HUDEP-2 (cell line): ENCODE data around the gene EPS8L2.
"Not testable (repeated sequence)": the region's sequence is repeated elsewhere in the genome, so short reads cannot be mapped to it uniquely, and the experiment has no call there.

ENCODE experiments used
- DNase-seq, 76 experiments: peaks; one replicate each; lab custom pipeline; 2025; ENCODE audit not compliant: unreplicated experiment in 76 of 76; lab: John Stamatoyannopoulos, UW

EPS8L2 gene

DNA sequence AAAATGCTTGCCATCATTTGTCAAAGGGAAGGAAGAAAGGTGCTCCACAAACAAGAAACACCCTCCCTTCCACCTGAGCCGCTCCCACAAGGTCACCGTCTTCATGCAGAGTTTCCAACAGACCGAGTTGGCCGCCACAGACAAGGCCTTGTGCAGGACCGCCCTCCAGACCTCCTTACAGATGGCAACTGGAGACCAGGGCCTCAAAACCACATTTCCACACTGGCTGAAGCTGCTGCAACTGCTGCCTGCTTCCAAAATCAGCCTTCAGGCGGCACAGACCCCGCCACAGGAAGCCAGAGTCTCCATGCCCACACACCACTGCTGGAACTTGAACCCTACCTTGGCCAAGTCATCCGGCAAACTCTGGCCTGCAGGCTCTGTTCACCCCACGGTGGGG lies 17.4 kb upstream of the EPS8L2 start:
- no peak for DNase-seq

DNA sequence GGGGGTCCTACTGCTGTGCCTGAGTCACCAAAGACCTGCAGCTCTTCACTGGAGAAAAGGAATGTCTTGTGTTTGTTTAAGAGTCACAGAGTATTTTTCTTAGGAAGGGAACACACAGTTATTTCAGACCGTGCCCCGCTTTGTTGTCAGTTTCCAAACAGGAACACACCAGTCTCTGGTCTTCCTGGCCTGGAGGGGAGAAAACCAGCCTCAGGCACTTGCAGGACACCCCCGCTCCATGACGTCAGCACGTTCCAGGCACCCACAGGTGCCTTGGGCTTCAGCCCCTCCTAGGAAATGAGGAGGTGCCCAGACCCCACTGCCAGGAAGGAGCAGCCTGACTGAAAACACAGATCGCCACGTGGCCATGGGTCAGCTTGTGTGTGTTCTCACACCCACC lies 16.4 kb upstream of the EPS8L2 start:
- DNase-seq = no peak

DNA sequence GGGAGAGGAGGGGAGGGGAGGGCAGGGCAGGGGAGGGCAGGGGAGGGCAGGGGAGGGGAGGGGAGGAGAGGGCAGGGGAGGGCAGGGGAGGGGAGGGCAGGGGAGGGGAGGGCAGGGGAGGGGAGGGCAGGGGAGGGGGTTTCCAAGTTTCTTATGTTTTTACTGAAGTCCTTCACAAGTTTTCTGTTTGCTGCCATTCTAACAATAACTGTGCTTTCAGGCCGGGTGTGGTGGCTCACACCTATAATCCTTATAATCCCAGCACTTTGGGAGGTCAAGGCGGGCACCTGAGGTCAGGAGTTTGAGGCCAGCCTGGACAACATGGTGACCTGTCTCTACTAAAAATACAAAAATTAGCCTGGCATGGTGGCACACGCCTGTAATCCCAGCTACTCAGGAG lies 15.8 kb upstream of the EPS8L2 start:
- DNase-seq = not testable (repeated sequence)

DNA sequence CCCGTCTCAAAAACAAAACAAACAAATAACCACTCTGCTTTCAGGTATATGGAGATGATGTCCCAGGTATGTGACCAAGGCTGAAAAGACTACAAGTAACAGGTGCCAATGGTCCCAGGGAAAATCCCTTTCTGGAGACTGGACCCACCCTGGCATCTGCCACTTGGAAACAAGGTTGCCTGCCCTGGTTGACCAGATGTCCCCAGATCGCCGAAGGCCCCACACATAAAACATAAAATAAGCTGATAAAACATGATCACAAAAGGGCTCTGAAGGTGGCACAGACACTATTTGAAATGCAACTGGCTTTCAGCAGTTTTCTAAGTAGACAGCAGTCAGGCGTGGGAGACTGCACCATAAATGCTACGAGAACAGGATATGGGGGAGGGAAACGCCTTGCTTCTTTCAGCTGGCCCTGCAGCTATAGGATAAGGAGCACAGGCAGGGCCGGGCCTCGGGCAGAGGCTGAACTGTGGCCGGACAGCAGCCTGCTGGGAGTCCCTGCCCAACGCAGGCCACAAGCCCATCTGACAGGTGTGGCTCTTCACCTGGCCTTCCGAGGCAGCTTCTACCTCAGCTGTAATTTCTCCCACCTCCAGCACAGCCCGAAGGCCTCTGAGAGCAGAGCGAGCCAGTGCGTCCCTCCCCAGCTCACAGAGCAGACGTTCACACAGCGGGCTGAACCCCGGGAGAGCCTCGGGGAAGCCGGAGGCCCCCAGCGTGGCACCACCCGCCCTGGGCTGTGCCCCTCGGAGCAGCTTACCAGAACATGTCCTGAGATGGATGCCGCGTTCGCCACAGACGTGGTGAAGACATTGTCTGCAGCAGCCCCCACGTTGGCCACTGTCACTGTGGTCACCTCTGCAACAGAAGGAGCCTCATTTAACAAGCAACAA lies 15.0 kb upstream of the EPS8L2 start:
- DNase-seq = peak in 67 of 76 experiments; percentile 21 to 87 (median 51)

DNA sequence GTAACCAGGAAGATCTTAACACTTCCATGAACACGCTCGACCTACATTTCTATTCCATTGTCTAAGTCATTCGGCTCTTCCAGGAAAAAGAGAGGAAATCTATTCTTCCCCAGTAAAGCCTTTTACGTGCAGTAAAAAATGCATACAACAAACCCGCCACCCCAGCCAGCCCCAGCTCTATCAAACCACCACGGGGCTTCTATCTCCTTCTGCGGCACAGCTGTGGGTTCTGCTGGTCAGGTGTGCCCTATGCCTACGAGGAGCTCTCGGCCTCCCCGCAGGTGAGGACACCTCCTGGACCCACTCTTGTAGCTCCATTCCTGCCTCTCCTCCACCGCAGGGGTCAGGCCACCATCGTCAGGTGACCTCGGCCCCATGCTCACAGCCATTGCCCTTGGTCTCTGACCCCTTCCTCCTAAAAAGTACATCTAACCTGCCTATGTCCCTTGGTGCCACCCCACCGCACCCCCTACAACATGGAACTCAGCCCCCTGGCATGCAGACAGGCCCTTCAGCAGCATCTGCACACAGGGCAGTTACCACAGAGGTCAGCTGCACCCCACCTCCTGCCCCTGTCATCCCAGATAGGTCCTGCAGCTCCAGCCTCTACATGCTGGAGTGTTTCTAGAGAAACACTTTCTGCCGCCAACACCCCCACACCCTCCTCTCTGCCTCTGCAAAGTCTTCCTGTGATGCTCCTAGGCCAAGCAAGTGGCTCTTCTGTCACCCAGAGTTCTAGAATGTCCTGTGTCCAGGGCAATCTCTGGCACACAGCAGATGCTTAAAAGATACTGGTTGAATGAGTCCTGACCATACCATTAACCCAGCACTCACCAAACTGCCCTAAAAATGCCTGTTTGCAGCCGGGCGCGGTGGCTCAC lies 14.1 kb upstream of the EPS8L2 start:
- DNase-seq = peak in 1 of 76 experiments; percentile 21

DNA sequence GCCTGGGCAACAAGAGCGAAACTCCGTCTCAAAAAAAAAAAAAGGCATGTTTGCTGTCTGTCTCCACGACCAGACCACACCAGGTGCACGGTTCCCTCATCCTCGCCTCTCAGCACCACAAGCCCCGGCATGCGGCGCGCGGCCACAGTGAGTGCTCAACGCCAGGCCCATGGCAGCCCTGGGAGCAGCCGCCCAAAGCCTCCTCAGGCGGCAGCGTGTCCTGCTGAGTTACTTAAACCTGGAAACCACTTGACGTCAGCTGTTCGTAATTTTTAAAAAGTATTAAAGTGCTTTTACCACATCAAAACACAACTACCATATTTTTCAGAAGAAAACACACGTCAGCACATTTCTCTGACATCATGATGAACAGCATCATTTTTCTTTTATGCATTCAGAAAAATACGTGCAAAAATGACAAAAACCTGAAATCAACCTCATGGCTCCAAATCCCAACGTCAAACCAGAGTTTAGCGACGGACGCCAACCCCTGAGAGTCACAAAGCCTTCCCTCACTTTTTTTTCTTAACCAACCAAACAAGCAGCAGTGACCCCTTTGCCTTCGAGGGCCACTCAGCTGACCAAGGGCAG lies 13.1 kb upstream of the EPS8L2 start:
- no peak for DNase-seq

DNA sequence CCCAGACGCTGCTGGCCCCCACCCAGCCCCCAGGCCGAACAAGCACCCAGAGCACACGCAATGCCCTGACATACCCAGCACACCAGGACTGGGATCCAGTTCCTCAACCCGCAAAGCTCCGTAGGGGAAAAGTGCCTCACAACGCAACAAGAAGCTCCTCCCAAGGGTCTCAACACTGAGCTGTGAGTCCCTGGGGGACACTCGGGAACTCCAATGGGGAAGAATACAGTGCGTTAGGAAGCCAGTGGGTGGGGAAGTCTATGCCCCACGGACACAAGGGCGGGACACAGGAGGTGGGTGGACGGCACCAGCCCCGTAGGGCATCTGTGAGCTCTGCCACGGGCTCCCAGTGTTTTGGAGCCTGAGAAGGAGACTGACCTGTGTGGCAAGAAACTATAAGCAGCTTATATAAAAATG lies 12.6 kb upstream of the EPS8L2 start:
- peak in 1 of 76 experiments; percentile 30 for DNase-seq

DNA sequence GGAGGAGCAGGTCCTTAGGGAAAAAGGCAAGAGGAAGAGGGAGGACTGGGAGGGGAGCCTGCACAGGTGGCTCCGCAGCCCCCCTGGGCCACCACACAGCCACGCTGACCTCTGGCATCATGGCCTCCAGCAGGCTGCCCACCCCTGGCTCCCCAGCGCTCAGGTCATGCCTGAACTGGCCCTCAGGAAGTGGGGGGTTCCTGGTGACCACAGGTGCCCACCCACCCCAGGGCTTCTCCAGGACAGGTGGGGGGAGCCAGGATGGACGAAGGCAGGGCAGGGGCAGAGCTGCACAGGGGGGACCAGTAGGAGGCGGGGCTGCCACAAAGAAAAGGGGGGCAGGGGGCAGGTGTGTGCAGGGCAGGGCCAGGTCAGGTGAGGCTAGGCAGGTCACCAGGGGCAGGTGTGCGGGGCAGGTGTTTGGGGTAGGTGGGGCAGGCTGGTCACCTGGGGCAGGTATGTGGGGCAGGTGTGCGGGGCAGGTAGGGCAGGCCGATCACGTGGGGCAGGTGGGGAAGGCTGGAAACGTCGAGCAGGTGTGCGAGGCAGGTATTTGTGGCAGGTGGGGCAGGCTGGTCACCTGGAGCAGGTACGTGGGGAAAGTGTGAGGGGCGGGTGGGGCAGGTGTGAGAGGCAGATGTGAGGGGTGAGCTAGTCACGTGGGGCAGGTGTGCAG lies 12.0 kb upstream of the EPS8L2 start:
- DNase-seq = no peak

DNA sequence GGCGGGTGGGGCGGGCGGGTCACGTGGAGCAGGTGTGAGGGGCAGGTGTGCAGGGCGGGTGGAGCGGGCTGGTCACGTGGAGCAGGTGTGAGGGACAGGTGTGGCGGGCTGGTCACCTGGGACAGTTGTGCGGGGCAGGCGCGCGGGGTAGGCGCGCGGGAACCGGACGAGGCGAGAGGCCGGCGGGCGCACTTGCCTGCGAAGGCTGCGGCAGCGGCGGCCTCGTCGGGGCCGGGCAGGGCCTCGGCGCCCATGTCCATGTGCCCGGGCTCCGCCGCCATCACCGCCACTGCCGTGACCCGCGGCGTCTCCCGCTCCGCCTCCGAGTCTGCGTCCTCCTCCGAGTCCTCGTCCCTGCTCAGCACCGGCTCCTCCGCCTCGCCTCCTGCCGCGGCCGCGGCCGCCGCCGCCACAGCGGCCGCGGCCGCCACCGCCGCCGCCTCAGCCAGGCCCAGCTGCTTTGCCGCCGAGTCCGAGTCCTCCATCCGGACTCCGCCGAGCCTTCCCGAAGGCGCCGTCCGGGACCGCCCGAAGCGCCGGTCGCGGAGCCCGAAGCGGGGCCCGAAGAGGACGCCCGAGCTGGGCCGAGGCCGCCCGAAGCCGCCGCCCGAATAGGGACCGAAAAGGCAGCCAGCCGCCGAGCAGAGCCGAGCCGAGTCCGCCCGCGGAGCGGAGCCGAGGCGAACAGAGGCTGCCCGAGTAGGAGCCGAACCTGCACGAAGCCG lies 11.3 kb upstream of the EPS8L2 start, which contains the start of gene DEAF1:
TSS of gene DEAF1 (minus strand) at position 660 of the 725 bp plus-strand sequence. CDS start at position 485, 175 bp downstream.
- DNase-seq = peak in 74 of 76 experiments; percentile 46 to 99 (median 97)

DNA sequence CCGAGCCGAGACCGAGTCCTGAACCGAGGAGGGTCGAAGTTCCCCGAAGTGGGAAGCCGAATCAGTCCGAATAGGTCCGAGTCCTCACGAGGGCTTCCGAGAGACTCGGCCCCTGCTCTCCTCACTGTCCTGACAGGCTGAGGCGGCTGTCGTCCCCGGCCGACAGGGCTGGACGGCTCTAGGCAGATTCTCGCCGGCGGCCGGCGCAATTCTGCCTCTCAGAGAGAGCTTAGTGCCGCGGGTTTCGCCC lies 10.8 kb upstream of the EPS8L2 start:
- peak in 1 of 76 experiments; percentile 98 for DNase-seq

DNA sequence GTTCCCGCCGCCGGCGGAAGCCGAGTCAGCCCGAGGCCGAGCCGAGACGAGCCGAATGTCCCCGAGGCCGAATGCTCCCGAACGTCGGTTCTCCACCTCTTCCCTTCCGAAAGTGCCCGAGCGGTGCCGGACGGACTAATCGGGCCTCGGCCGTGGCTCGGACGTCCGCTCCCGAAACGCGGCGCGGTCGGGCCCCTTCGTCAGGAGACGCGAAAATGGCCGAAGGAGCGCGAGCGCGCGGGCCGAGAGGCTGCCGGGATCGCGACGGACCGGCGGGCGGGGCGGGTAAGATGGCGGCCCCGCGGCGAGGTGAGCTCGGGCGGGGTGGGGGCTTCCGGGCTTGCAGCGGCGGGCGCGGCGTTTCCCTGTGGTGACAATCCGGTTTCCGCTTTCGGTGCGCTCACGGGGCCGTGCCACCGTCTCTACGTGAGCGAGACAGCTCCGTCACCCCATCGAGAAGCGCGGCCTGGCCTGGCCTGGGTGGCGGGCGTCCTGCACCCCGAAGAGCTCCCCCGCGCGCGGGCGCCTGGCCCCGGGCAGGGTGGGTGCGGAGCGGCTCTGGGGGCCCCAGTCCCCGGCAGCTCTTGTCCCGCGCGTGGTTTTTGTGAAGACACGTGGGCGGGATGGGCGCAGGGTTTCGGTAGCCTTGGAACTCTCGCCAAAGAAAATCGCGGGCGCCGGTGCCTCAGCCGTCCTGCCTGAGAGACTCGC lies 10.3 kb upstream of the EPS8L2 start, which contains the start of gene TMEM80:
TSS of gene TMEM80 (plus strand) at position 279 of the 711 bp plus-strand sequence. CDS start at position 291, 12 bp downstream.
- peak in 75 of 76 experiments; percentile 42 to 99 (median 97) for DNase-seq

DNA sequence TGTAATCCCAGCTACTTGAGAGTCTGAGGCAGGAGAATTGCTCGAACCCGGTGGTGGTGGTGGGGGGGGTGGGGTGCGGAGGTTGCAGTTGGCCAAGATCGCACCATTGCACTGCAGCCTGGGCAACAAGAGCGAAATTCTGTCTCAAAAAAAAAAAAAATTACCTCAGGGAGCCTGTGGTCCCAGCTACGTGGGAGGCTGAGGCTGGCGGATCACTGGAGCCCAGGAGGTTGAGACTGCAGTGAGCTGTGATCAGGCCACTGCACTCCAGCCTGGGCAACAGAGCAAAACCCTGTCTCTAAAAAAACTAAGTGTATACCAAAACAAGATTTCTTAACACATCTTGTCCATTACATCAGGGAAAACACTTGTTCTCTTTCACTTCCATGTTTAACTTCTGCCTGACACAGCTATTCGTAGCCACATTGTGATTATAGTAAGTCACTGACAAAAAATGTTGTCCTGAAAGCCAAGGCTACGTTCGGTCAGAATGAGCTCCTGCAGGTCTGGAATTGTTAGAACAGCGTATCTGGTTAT lies 9.0 kb upstream of the EPS8L2 start:
- no peak for DNase-seq

DNA sequence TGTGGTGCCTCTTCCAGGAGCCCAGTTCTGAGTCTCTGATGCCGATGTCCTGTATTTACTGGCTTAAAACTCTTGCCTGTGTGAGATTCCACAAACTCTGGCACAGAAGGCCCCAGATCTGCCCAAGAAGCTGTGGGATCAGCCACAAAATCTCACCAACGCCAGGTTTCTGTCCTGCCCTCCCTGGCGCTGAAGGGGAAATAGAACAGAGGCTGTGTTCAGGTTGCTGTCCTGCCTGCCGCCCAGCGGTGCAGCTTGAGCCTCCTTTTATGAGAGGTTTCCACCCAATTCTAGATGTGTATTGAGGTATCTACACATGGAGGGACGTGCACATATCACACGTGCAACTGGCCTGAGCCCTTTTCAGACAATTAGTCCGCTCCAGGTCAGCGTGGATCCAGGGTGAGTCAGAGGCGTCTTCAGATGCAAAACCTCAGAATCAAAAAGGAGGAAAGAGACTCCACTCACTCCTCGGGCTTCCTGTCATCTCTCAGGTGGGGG lies 8.2 kb upstream of the EPS8L2 start:
- no peak for DNase-seq

DNA sequence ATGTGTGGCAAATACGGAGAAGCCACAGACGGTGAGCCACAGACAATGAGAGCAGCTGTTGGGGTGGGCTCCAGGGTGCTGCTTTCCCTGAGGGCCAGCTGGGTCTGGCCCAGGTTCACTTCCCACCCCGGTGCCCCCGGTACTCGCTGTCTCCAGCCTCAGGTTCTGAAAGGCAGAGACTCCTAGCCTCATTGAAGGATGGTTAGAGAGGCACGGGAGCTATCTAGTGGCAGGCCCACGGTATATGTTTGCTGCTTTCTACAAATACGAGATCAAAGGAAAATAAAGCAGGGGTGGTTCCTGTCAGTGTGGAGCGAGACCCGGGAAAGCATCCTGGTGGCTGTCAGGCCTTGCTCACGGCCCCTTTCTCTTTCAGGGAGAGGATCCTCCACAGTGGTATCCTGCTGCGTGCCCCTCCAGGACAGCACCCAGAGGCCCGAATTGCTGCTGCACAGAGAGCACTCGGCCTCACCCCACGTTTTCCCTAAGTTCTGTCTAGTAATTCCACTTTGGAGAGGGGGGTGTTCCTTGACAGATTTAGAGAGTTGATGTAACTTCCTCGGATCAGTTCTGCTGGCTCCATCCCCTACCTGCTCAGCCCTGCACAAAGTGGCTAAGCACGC lies 7.4 kb upstream of the EPS8L2 start:
- DNase-seq = no peak

DNA sequence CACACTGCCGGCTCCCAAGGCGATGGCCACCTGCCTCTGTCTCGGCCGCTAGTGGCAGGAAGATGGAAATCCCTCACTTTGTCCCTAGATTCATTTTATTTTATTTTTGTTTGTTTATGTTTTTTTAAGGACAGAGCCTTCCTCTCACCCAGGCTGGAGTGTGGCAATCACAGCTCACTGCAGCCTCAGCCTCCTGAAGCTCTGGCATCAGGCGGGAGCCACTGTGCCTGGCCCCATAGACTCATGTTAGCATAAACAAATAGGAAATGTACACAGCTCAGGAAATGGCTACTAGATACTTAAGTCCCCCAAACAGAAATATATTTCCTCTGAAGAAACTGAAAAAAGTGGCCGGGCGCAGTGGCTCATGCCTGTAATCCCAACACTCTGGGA lies 6.9 kb upstream of the EPS8L2 start:
- DNase-seq = no peak

DNA sequence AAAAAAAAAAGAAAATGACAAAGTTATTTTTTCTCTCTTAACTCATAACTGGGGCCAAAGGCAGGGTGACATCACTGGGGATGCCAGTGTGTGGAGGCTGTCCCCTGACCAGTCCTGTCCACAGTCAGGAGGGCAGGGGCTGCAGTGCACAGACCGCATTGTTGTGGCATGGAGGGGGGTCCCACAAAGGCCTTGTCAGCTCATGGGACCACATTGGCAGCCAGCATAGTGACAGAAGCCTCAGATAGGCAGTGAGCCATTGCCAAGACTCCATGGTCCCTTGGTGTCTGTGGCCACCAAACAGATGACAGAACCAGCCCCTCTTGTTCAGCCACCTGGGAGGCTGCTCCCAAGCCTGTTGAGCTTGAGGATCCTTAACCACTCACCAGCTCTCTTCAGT lies 6.3 kb upstream of the EPS8L2 start:
- DNase-seq = no peak

DNA sequence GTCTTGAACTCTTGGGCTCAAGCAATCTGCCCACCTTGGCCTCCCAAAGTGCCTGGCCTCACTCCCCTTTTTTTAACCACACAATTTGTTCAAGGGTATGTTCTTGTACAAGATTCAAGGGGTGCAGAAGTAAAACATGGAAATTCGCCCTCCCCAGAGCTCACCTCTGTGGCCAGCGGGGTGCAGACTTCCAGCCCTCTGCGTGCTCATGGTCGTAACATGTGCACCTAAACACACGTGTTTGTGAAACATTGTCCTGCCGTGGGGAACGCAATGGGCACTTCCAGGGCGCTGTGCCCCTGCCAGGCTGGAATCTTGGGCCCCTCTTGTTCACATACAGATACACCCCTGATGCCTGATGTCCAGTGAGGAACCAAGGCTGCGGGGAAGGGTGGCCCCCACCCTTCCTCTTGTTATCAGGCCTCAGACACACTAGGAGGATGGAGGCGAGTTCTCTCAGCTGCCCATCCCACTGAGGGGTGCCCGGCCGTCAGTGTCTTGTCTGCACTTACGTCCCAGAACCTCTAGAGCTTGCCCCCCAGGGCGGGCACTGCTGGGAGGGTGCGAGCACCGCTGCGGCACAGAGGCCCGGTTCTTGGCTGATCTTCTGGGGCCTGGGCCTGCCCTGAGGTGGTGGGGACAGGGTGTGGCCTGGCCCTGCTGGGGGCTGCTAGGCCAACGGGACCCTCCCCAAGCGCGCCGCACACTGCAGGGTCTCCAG lies 4.1 kb upstream of the EPS8L2 start:
- peak in 3 of 76 experiments; percentile 20 to 22 (median 22) for DNase-seq
